ENCODE results near the gene RNF135. TPM values are rescaled to one million over a fixed set of nuclear protein-coding genes. Genes with fewer than 3 reads are reported as not detected.

The RNF135 gene
- total RNA-seq, 1 experiment from 2014 or later, result 31.0 TPM

DNA sequence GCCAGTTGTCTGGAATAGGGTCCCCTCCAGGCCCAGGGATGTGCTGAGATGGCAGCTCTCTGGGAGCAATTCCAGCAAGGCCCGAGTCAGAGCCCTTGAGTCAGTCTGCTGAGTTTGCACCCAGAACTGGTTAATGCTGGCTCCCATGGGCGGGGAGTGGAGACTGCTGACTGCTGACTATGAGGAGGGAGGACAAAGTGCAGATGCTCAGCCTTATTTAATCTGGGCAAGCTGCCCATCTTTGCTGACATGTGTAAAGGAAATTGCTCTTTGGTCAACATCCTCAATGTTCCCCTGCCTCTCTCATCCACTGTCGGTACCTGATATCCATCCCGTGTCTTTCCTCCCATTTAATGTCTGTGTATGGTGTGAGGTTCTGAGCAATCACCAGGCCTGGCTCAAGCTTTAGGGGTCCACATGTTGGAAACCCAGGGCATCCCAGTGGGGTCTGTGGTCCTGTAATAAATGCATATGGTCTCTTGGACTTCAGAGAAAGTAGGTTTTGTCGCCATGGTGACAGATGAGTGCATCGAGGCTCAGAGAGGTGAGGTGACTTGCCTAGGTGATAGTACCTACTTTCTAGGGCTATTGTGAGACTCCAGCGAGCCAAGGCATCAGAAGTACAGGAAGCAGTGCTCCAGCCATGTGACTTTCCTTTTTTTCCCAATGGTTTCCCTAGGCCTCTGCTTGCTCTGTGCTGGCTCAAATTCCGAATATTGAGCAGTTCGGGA is 20.0 kb upstream of the RNF135 start:
- DNase-seq (ENCODE audit: unreplicated experiment), result peak; percentile 61
- H3K36me3 Mint-ChIP-seq (ENCODE audit: insufficient read depth, unreplicated experiment), result no peaks in the 10 kb centered on the region
- no peak overlapping the region for H3K27ac Mint-ChIP-seq (ENCODE audit: low read depth, unreplicated experiment)
- no peaks in the 10 kb centered on the region for H3K9me3 Mint-ChIP-seq (ENCODE audit: unreplicated experiment)
- TF ChIP-seq, protein P1, sequence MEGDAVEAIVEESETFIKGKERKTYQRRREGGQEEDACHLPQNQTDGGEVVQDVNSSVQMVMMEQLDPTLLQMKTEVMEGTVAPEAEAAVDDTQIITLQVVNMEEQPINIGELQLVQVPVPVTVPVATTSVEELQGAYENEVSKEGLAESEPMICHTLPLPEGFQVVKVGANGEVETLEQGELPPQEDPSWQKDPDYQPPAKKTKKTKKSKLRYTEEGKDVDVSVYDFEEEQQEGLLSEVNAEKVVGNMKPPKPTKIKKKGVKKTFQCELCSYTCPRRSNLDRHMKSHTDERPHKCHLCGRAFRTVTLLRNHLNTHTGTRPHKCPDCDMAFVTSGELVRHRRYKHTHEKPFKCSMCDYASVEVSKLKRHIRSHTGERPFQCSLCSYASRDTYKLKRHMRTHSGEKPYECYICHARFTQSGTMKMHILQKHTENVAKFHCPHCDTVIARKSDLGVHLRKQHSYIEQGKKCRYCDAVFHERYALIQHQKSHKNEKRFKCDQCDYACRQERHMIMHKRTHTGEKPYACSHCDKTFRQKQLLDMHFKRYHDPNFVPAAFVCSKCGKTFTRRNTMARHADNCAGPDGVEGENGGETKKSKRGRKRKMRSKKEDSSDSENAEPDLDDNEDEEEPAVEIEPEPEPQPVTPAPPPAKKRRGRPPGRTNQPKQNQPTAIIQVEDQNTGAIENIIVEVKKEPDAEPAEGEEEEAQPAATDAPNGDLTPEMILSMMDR (IDR thresholded peaks at IDR 0.05; ENCODE audit: unreplicated experiment), result no peak
- no peaks in the 10 kb centered on the region for H3K27me3 Mint-ChIP-seq (ENCODE audit: insufficient read depth, unreplicated experiment)
- ChIA-PET POLR2A (interaction anchor here (0.8 to 1.3 kb wide), 3 partner anchors 15 to 44 kb away, joined by 3 to 7 read pairs (median 3); partner anchors contain the start of genes RNF135 and TEFM), CTCF (interaction anchor here (0.6 kb wide), 1 partner anchor 43 kb away, joined by 3 read pairs; no protein-coding TSS in a partner anchor)
- intact Hi-C loops (cut with micrococcal nuclease), result no loop called here
- no TSS peak for BruUV-seq (replicated peaks)
- no peaks in the 10 kb centered on the region for H3K4me1 Mint-ChIP-seq (ENCODE audit: insufficient read depth, unreplicated experiment)
- no peak overlapping the region for H3K4me3 Mint-ChIP-seq (ENCODE audit: unreplicated experiment)

DNA sequence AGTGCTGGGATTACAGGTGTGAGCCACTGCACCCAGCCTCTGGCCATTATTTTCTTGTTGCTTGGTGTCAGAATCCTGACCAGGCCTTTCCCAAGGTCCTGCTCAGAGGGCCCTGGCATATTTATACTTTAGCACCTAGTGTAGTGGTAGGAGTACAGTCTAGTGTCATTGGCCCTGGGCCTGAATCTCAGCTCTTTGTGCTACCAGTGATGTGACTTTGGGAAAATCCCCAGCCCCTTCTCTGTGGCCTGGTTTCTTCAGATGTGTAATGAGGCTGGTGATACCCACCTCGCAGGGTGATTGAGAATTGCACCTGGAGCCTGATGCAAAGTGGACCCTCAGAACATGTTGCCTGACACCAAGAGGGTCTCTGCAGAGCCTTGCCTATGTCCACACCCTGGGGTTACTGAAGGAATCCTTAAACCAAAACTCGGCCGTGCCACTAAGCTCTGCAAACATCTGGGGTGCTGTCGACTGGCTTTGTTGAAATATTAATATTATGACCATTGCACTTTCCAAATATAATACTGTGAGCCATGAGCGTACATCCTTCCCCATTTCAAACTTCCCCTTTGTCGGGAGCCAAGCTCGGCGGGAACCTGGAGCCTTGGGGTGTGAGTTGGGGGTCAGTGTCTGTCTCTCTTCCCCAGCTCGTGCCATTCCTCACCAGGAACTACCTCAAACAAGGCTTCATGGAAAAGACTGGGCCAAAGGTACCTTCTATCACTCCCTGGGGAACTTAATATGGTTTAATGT is 18.0 kb upstream of the RNF135 start:
- Mint-ChIP-seq H3K9me3 (ENCODE audit: unreplicated experiment) (no peaks in the 10 kb centered on the region), H3K27me3 (ENCODE audit: insufficient read depth, unreplicated experiment) (no peaks in the 10 kb centered on the region), H3K4me3 (ENCODE audit: unreplicated experiment) (no peak overlapping the region), H3K27ac (ENCODE audit: low read depth, unreplicated experiment) (no peak overlapping the region), H3K4me1 (ENCODE audit: insufficient read depth, unreplicated experiment) (no peaks in the 10 kb centered on the region), H3K36me3 (ENCODE audit: insufficient read depth, unreplicated experiment) (no peaks in the 10 kb centered on the region)
- TF ChIP-seq, protein P1 (IDR thresholded peaks at IDR 0.05; ENCODE audit: unreplicated experiment), result no peak
- CTCF ChIA-PET, result interaction anchor here (0.6 to 0.7 kb wide), 3 partner anchors 25 to 409 kb away, joined by 3 to 4 read pairs (median 3); no protein-coding TSS in a partner anchor
- intact Hi-C loops (cut with micrococcal nuclease), result no loop called here
- BruUV-seq (replicated peaks), result no TSS peak
- no peak for DNase-seq (ENCODE audit: unreplicated experiment)
- POLR2A ChIA-PET, result interaction anchor here (0.6 to 0.9 kb wide), 2 partner anchors 18 to 459 kb away, joined by 3 read pairs; partner anchors contain the start of gene RNF135

DNA sequence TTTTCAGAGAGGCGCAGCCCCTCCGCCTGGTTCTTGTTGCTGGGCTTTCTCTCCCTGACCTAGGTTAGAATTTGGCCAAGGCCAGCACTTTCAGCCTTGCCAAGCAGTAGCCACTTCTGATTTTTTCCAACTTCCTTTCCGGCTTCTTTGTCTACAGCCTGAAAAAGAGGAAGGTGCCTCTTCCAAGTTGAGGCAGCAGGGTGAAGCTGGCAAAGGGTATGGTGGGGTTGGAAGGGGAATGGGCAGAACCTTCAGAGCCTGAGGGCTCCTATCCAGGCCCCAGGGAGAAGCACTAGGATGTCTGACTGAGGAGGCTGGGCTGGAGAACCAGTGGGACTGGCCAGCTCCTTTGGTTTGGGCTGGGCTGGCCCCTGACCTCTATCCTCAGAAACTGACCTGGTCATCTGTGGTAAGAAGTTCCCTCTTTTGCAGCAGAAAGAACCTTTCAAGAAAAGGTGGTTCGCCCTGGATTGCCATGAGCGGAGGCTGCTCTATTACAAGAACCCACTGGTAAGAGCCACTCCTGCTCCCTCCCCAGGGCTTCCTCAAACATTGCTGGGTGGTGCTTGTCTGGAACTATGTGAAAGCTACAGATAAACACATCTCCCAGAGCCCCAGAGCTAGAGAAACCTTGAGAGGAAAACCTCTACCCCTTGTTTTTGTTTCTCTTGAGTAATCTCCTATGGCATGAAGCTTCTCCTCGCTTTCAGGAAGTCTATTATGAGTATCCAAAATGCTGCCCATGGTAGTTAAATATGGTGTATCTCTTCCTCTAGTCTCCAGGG is 16.6 kb upstream of the RNF135 start:
- Mint-ChIP-seq H3K27me3 (ENCODE audit: insufficient read depth, unreplicated experiment) (peaks cover 8% of the 10 kb centered on the region), H3K36me3 (ENCODE audit: insufficient read depth, unreplicated experiment) (no peaks in the 10 kb centered on the region), H3K4me1 (ENCODE audit: insufficient read depth, unreplicated experiment) (no peaks in the 10 kb centered on the region), H3K9me3 (ENCODE audit: unreplicated experiment) (no peaks in the 10 kb centered on the region), H3K27ac (ENCODE audit: low read depth, unreplicated experiment) (no peak overlapping the region), H3K4me3 (ENCODE audit: unreplicated experiment) (no peak overlapping the region)
- no TSS peak for BruUV-seq (replicated peaks)
- TF ChIP-seq, protein P1 (IDR thresholded peaks at IDR 0.05; ENCODE audit: unreplicated experiment), result no peak
- DNase-seq (ENCODE audit: unreplicated experiment), result no peak
- ChIA-PET CTCF (no interaction called here), POLR2A (interaction anchor here (0.6 kb wide), 2 partner anchors 11 to 520 kb away, joined by 3 read pairs; no protein-coding TSS in a partner anchor)
- intact Hi-C loops (cut with micrococcal nuclease), result no loop called here

Measured in MCF 10A (cell line).